Osteocyte (in vitro differentiated cells): ENCODE data around the gene WDR72. TPM values are rescaled to one million over a fixed set of nuclear protein-coding genes. Genes with fewer than 3 reads are reported as not detected.

ENCODE experiments used
- DNase-seq: peaks from one replicate; pipeline ENCODE4 v3.0.0; 2021; ENCODE audit warnings: mixed read lengths; ENCODE audit not compliant: unreplicated experiment; ENCODE audit errors: extremely low spot score
- H3K27ac Mint-ChIP-seq: one replicate; pipeline ENCODE4 v1.8.0; 2021; ENCODE audit warnings: mild to moderate bottlenecking, mixed read lengths; ENCODE audit not compliant: unreplicated experiment
- H3K27me3 Mint-ChIP-seq: one replicate; pipeline ENCODE4 v1.8.0; 2021; ENCODE audit warnings: mixed read lengths; ENCODE audit not compliant: unreplicated experiment
- H3K36me3 Mint-ChIP-seq: one replicate; pipeline ENCODE4 v1.8.0; 2021; ENCODE audit warnings: mixed read lengths; ENCODE audit not compliant: unreplicated experiment
- H3K4me1 Mint-ChIP-seq: one replicate; pipeline ENCODE4 v1.8.0; 2021; ENCODE audit warnings: mixed read lengths; ENCODE audit not compliant: unreplicated experiment
- H3K4me3 Mint-ChIP-seq: one replicate; pipeline ENCODE4 v1.8.0; 2021; ENCODE audit warnings: mild to moderate bottlenecking, moderate library complexity, mixed read lengths; ENCODE audit not compliant: unreplicated experiment
- H3K9me3 Mint-ChIP-seq: one replicate; pipeline ENCODE4 v1.8.0; 2021; ENCODE audit warnings: mixed read lengths; ENCODE audit not compliant: unreplicated experiment
- total RNA-seq: library from RNA; stranded (reverse); gene quantifications from 2 replicates; pipeline ENCODE4 v1.2.1, GENCODE V29; 2021
- TF ChIP-seq, protein P1 (sequence below): fragments of 200-600 bp; sonication (generic); IDR thresholded peaks from 2 replicates; pipeline ENCODE4 v1.5.0; 2021; ENCODE audit warnings: antibody characterized with exemption, mild to moderate bottlenecking, moderate library complexity

WDR72 gene
- total RNA-seq, 1 donor from 2014 or later, result 0.38 TPM

DNA sequence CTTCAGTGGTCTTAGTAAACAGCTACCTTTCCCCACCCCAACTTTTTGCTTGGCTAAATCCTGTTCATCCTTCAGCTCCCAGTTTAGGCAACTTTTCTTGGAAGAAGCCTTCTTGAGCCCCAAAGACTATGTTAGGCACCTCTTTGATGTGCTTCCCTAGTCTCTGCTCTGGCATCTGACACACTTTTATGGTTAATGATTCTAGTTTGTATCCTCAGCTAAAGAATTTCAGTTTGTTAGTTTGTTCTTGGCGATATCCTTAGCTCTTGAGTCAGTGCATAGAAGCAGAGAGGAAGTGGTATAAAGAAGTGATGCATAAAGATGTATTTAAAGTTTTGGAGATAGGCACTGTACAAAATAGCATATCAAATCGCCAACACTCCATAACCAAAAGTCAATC is 168.4 kb downstream of the WDR72 start:
- no peak overlapping the region for H3K27ac Mint-ChIP-seq

DNA sequence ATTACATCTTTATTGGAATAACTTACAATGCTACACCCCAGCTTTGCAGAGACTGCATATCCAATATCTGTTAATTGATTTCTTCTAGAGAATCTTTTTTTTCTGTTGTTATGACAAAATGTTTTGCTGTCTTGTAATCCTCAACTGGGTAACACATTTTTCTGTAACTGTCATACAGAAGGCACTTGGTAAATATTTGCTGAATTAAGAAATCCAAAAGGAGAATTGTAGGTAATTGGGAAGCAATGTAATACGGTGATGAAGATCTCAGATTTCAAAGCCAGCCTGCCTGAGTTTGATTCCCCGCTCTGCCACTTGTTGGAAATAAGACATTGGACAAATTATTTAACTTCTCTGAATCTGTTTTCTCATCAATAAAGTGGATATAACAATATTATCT is 169.1 kb downstream of the WDR72 start:
- Mint-ChIP-seq H3K27ac (no peak overlapping the region), H3K27me3 (no peaks in the 10 kb centered on the region), H3K9me3 (peaks cover 4% of the 10 kb centered on the region), H3K36me3 (no peaks in the 10 kb centered on the region), H3K4me1 (peaks cover 29% of the 10 kb centered on the region), H3K4me3 (no peak overlapping the region)
- no peak for DNase-seq
- TF ChIP-seq, protein P1, sequence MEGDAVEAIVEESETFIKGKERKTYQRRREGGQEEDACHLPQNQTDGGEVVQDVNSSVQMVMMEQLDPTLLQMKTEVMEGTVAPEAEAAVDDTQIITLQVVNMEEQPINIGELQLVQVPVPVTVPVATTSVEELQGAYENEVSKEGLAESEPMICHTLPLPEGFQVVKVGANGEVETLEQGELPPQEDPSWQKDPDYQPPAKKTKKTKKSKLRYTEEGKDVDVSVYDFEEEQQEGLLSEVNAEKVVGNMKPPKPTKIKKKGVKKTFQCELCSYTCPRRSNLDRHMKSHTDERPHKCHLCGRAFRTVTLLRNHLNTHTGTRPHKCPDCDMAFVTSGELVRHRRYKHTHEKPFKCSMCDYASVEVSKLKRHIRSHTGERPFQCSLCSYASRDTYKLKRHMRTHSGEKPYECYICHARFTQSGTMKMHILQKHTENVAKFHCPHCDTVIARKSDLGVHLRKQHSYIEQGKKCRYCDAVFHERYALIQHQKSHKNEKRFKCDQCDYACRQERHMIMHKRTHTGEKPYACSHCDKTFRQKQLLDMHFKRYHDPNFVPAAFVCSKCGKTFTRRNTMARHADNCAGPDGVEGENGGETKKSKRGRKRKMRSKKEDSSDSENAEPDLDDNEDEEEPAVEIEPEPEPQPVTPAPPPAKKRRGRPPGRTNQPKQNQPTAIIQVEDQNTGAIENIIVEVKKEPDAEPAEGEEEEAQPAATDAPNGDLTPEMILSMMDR, result no peak

More for the DNA sequence above, 168.4 kb downstream of the WDR72 start:
- peaks cover 4% of the 10 kb centered on the region for H3K9me3 Mint-ChIP-seq
- no peaks in the 10 kb centered on the region for H3K27me3 Mint-ChIP-seq
- no peak for DNase-seq
- no peaks in the 10 kb centered on the region for H3K36me3 Mint-ChIP-seq
- H3K4me1 Mint-ChIP-seq, result peaks cover 29% of the 10 kb centered on the region
- TF ChIP-seq, protein P1, result no peak
- H3K4me3 Mint-ChIP-seq, result no peak overlapping the region

DNA sequence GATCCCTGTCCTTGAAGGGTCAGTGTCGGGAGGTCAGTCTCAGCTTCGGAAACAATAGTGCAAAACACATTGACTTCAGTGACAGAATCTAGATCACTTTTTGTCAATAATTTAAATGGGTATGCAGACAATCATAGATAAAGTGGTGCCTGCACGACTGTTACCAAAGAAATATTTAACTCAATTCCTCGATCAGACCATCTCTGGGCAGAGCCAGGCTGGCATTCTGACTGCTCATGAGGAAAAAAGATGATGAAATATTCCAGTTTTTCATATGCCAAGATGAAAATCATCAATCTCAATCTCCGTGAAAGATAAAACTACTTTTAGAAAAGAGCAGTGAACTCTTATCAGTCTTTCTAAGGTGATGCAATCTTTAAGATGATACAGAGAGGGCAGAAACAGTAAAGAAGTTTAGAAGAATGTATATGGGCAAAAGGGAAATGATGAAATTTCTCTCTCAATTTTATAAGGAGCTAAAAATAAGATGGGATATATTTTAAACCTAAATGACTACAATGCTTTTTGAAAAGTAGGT is 169.9 kb downstream of the WDR72 start:
- TF ChIP-seq, protein P1, result no peak

DNA sequence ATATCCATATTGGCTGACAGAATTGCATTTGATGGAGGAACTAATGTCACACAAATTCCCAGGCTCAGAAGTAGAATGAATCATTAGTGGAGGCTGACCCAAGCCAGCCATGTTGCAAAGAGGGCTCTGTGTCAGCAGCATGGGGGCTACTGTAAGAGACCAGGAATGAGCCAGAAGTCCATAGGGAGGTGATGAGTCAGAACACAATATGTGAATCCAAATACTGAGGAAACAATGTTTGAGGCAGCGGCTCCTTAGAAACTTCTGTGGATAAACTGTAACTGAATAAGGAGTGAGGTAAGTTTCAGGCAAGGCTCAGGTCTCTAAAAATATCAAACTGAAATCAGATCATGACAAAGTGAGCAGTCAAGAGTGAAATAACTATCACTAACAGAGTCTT is 170.7 kb downstream of the WDR72 start:
- H3K27me3 Mint-ChIP-seq, result no peaks in the 10 kb centered on the region
- DNase-seq, result no peak
- H3K4me3 Mint-ChIP-seq, result no peak overlapping the region
- peaks cover 29% of the 10 kb centered on the region for H3K4me1 Mint-ChIP-seq
- no peaks in the 10 kb centered on the region for H3K36me3 Mint-ChIP-seq
- H3K9me3 Mint-ChIP-seq, result peaks cover 4% of the 10 kb centered on the region
- H3K27ac Mint-ChIP-seq, result peak overlapping the region; percentile 82
- TF ChIP-seq, protein P1, result no peak

More for the DNA sequence above, 169.9 kb downstream of the WDR72 start:
- Mint-ChIP-seq H3K4me1 (peaks cover 29% of the 10 kb centered on the region), H3K4me3 (no peak overlapping the region), H3K9me3 (peaks cover 4% of the 10 kb centered on the region), H3K27me3 (no peaks in the 10 kb centered on the region), H3K36me3 (no peaks in the 10 kb centered on the region), H3K27ac (peak overlapping the region; percentile 82)
- no peak for DNase-seq

DNA sequence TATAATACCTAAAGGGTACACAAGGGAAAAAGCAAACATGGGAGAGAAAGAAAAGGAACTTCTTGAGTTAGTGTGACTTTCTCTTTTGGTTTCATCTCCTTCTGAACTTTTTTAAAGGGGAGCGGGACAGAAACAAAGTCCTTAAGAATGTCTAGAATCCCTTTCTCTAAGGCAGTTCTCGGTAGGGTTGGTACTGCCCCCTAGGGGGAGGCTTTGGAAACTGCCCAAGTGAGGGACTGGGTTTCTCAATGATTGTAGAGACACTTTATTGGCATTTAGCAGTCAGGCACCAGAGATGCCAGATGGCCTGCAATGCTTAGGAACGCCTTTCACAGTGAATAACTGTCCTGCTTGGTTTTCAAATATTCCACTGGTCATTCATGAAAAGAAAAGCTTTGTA is 172.7 kb downstream of the WDR72 start:
- DNase-seq, result no peak
- Mint-ChIP-seq H3K36me3 (no peaks in the 10 kb centered on the region), H3K27me3 (no peaks in the 10 kb centered on the region), H3K4me1 (peaks cover 29% of the 10 kb centered on the region), H3K9me3 (peaks cover 4% of the 10 kb centered on the region), H3K4me3 (no peak overlapping the region), H3K27ac (no peak overlapping the region)
- TF ChIP-seq, protein P1, result peak; percentile 41
